CD14-positive monocyte (primary cell): ENCODE results near the gene COL21A1. TPM values are rescaled to one million over a fixed set of nuclear protein-coding genes. Genes with fewer than 3 reads are reported as not detected.

Experiments used
- DNase-seq, 3 donors: peaks; one replicate each; pipeline ENCODE4 v3.0.0-alpha.2; 2011 to 2022
- H2AFZ ChIP-seq: 2 replicates; pipeline ENCODE4 v1.6.0; 2012; ENCODE audit warnings: mild to moderate bottlenecking, low read depth, low read length, inconsistent platforms; ENCODE audit not compliant: insufficient read depth, poor library complexity, severe bottlenecking
- H3K27ac ChIP-seq, 2 donors: 1 replicate in 1 of 2; 2 replicates in 1 of 2; pipeline ENCODE4 v1.5.1; 2012 to 2013; ENCODE audit warnings: low read length in 2 of 2, control low read depth in 1 of 2, inconsistent platforms in 1 of 2, low read depth in 1 of 2, mild to moderate bottlenecking in 1 of 2
- H3K27me3 ChIP-seq, 2 donors: one replicate each; pipeline versions ENCODE4 v1.6.0 to v1.6.1; 2011 to 2013; ENCODE audit warnings: low read length in 2 of 2; ENCODE audit not compliant: control insufficient read depth in 2 of 2, insufficient read depth in 2 of 2
- H3K36me3 ChIP-seq, 2 donors: replicated peaks in 1 of 2; 1 replicate in 1 of 2; 2 replicates in 1 of 2; pipeline versions ENCODE4 v1.5.1 to v1.6.1; 2012 to 2013; ENCODE audit warnings: low read length in 2 of 2, control low read depth in 1 of 2, inconsistent platforms in 1 of 2, mild to moderate bottlenecking in 1 of 2; ENCODE audit not compliant: insufficient read depth in 2 of 2, control insufficient read depth in 1 of 2
- H3K4me1 ChIP-seq, 2 donors: 1 replicate in 1 of 2; 2 replicates in 1 of 2; pipeline versions ENCODE4 v1.5.1 to v1.6.1; 2012 to 2013; ENCODE audit warnings: low read length in 2 of 2, control low read depth in 1 of 2, inconsistent platforms in 1 of 2, mild to moderate bottlenecking in 1 of 2, moderate library complexity in 1 of 2; ENCODE audit not compliant: insufficient read depth in 2 of 2, control insufficient read depth in 1 of 2
- H3K4me2 ChIP-seq: replicated peaks from 2 replicates; pipeline ENCODE3; 2012; ENCODE audit warnings: low read length, moderate library complexity, mild to moderate bottlenecking; ENCODE audit not compliant: poor library complexity, severe bottlenecking; ENCODE audit errors: extremely low read depth
- H3K4me3 ChIP-seq, 3 experiments: fragments of 200-600 bp in 1 of 3; sonication (generic) in 1 of 3; replicated peaks in 1 of 3; 1 replicate in 2 of 3; 2 replicates in 1 of 3; pipeline ENCODE4 v1.5.1; 2011 to 2013; ENCODE audit warnings: low read length in 3 of 3, mild to moderate bottlenecking in 3 of 3, control low read depth in 2 of 3, low read depth in 2 of 3, inconsistent platforms in 1 of 3, moderate library complexity in 1 of 3
- H3K79me2 ChIP-seq: 2 replicates; pipeline ENCODE4 v1.6.0; 2012; ENCODE audit warnings: mild to moderate bottlenecking, control low read depth, inconsistent platforms, low read length, moderate library complexity; ENCODE audit not compliant: insufficient read depth
- H3K9ac ChIP-seq: 2 replicates; pipeline ENCODE4 v1.6.0; 2017; ENCODE audit warnings: low read length, mild to moderate bottlenecking; ENCODE audit not compliant: insufficient read depth, poor library complexity, severe bottlenecking
- H3K9me3 ChIP-seq, 2 donors: replicated peaks in 1 of 2; 1 replicate in 1 of 2; 2 replicates in 1 of 2; pipeline versions ENCODE4 v1.5.1 to v1.6.1; 2012 to 2013; ENCODE audit warnings: low read length in 2 of 2, control low read depth in 1 of 2; ENCODE audit not compliant: control insufficient read depth in 1 of 2, insufficient read depth in 1 of 2
- H4K20me1 ChIP-seq: 2 replicates; pipeline ENCODE4 v1.6.0; 2012; ENCODE audit warnings: mild to moderate bottlenecking, low read length, control low read depth, moderate library complexity; ENCODE audit not compliant: insufficient read depth
- H3K27ac Mint-ChIP-seq, 7 donors: one replicate each; pipeline ENCODE4 v1.8.0; 2020; ENCODE audit warnings: mild to moderate bottlenecking in 7 of 7, mixed read lengths in 7 of 7, moderate library complexity in 6 of 7, inconsistent platforms in 2 of 7
- H3K27me3 Mint-ChIP-seq, 3 donors: one replicate each; pipeline ENCODE4 v1.8.0; 2021 to 2022; ENCODE audit warnings: low read depth in 3 of 3, mild to moderate bottlenecking in 3 of 3, mixed read lengths in 3 of 3, moderate library complexity in 3 of 3, inconsistent platforms in 1 of 3
- H3K36me3 Mint-ChIP-seq, 2 donors: one replicate each; pipeline ENCODE4 v1.8.0; 2020; ENCODE audit warnings: mixed read lengths in 2 of 2, inconsistent platforms in 1 of 2, mild to moderate bottlenecking in 1 of 2
- H3K4me1 Mint-ChIP-seq: one replicate; pipeline ENCODE4 v1.8.0; 2020; ENCODE audit warnings: mild to moderate bottlenecking, mixed read lengths
- H3K4me3 Mint-ChIP-seq, 2 donors: one replicate each; pipeline ENCODE4 v1.8.0; 2020; ENCODE audit warnings: mild to moderate bottlenecking in 2 of 2, mixed read lengths in 2 of 2, moderate library complexity in 1 of 2
- H3K9me3 Mint-ChIP-seq, 7 donors: one replicate each; pipeline ENCODE4 v1.8.0; 2020 to 2022; ENCODE audit warnings: mixed read lengths in 7 of 7, mild to moderate bottlenecking in 6 of 7, moderate library complexity in 6 of 7, inconsistent platforms in 2 of 7
- whole genome bisulfite sequencing: methylation state at CpG from one replicate; pipeline ENCODE4 v1.1.5; 2013; ENCODE audit warnings: missing lambda C conversion rate; ENCODE audit not compliant: insufficient coverage; 5-methylcytosine and 5-hydroxymethylcytosine counted together
- intact Hi-C, 2 donors: fragments of 100-400 bp; cut with micrococcal nuclease; formaldehyde crosslinking; loops; one replicate each; pipeline versions ENCODE4 v1.15.0 to v1.15.1; 2023
- polyA plus RNA-seq, 3 donors: library from polyadenylated mRNA; depleted of rRNA in 1 of 3; unstranded in 2 of 3; stranded (reverse) in 1 of 3; fragments of 300-500 nt in 2 of 3; fragments of >200 nt in 1 of 3; fragmentation: Illumina TruSeq in 2 of 3; gene quantifications; 1 replicate in 2 of 3; 2 replicates in 1 of 3; pipeline ENCODE4 v1.2.3, GENCODE V29; 2012 to 2021
- TF ChIP-seq, protein P1 (sequence below): fragments of 200-600 bp; IDR thresholded peaks from one replicate; pipeline ENCODE4 v1.8.0; 2022; ENCODE audit warnings: antibody characterized with exemption, mild to moderate bottlenecking

The COL21A1 gene
- polyA plus RNA-seq, 3 donors, result 0.03 TPM; not detected in 2

GRCh38 chr6:56072856-56073255 lies 174.5 kb downstream of the COL21A1 start:
- Histone ChIP-seq H3K27ac (no peak overlapping the region), H2AFZ (no peak overlapping the region), H3K79me2 (no peaks in the 10 kb centered on the region), H3K27me3 (peaks cover 1 to 2% of the 10 kb centered on the region in 2 donors), H3K4me2 (no peak overlapping the region), H3K4me1 (peaks cover 0 to 2% of the 10 kb centered on the region in 2 donors), H3K9me3 (no peaks in the 10 kb centered on the region), H3K9ac (no peak overlapping the region), H4K20me1 (no peaks in the 10 kb centered on the region), H3K4me3 (no peak overlapping the region), H3K36me3 (no peaks in the 10 kb centered on the region)
- peaks cover 5% of the 10 kb centered on the region for H3K4me1 Mint-ChIP-seq
- peaks cover 0 to 7% (median 1%) of the 10 kb centered on the region in 7 donors for H3K9me3 Mint-ChIP-seq
- DNase-seq, result no peak
- H3K27me3 Mint-ChIP-seq, result peaks cover 0 to 4% (median 0%) of the 10 kb centered on the region in 3 donors
- TF ChIP-seq, protein P1, sequence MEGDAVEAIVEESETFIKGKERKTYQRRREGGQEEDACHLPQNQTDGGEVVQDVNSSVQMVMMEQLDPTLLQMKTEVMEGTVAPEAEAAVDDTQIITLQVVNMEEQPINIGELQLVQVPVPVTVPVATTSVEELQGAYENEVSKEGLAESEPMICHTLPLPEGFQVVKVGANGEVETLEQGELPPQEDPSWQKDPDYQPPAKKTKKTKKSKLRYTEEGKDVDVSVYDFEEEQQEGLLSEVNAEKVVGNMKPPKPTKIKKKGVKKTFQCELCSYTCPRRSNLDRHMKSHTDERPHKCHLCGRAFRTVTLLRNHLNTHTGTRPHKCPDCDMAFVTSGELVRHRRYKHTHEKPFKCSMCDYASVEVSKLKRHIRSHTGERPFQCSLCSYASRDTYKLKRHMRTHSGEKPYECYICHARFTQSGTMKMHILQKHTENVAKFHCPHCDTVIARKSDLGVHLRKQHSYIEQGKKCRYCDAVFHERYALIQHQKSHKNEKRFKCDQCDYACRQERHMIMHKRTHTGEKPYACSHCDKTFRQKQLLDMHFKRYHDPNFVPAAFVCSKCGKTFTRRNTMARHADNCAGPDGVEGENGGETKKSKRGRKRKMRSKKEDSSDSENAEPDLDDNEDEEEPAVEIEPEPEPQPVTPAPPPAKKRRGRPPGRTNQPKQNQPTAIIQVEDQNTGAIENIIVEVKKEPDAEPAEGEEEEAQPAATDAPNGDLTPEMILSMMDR, result no peak
- WGBS, result no CpG with 5 or more reads among the region's 1 CpG
- H3K36me3 Mint-ChIP-seq, result no peaks in the 10 kb centered on the region
- peak overlapping the region in 1 of 7 donors; percentile 25 for H3K27ac Mint-ChIP-seq
- intact Hi-C loops, result no loop called here
- no peak overlapping the region for H3K4me3 Mint-ChIP-seq

- Histone ChIP-seq H3K4me3 (no peak overlapping the region), H3K27me3 (peaks cover 3 to 4% of the 10 kb centered on the region in 2 donors), H4K20me1 (no peaks in the 10 kb centered on the region), H3K4me2 (no peak overlapping the region), H3K79me2 (no peaks in the 10 kb centered on the region), H3K9me3 (peaks cover 0 to 3% of the 10 kb centered on the region in 2 donors), H3K27ac (no peak overlapping the region), H3K4me1 (no peaks in the 10 kb centered on the region), H2AFZ (no peak overlapping the region), H3K9ac (no peak overlapping the region), H3K36me3 (no peaks in the 10 kb centered on the region)
- intact Hi-C loops, result no loop called here
- H3K36me3 Mint-ChIP-seq, result no peaks in the 10 kb centered on the region
- H3K9me3 Mint-ChIP-seq, result peaks cover 0 to 3% (median 0%) of the 10 kb centered on the region in 7 donors
- H3K27ac Mint-ChIP-seq, result peak overlapping the region in 1 of 7 donors; percentile 17
- TF ChIP-seq, protein P1, result no peak
- H3K27me3 Mint-ChIP-seq, result peaks cover 3 to 10% (median 5%) of the 10 kb centered on the region in 3 donors
- H3K4me1 Mint-ChIP-seq, result no peaks in the 10 kb centered on the region
- H3K4me3 Mint-ChIP-seq, result no peak overlapping the region
- no peak for DNase-seq
These were observed 182.0 kb downstream of the COL21A1 start for GRCh38 chr6:56065408-56065807.
